Lower lobe of right lung (tissue), 2 donors: ENCODE data around the gene KRTAP12-4. TPM values are rescaled to one million over a fixed set of nuclear protein-coding genes. Genes with fewer than 3 reads are reported as not detected.
"Not testable (repeated sequence)": the region's sequence is repeated elsewhere in the genome, so short reads cannot be mapped to it uniquely, and the experiment has no call there.

Experiments used
- ATAC-seq, 2 donors: fragments of 200-7000 bp; cut with Tn5 transposase; one replicate each; pipeline ENCODE4 v1.9.1; 2020 to 2022; ENCODE audit warnings: mild to moderate bottlenecking in 2 of 2, moderate library complexity in 2 of 2
- DNase-seq: peaks from one replicate; pipeline ENCODE4 v3.0.0-alpha.2; 2020
- H3K27ac ChIP-seq: fragments of 200-600 bp; one replicate; pipeline ENCODE4 v1.8.0; 2022
- H3K27me3 ChIP-seq: fragments of 200-600 bp; one replicate; pipeline ENCODE4 v1.8.0; 2022; ENCODE audit warnings: low read depth
- H3K36me3 ChIP-seq: fragments of 200-600 bp; one replicate; pipeline ENCODE4 v1.8.0; 2022; ENCODE audit warnings: mild to moderate bottlenecking
- H3K4me1 ChIP-seq: fragments of 200-600 bp; one replicate; pipeline ENCODE4 v1.8.0; 2022
- H3K4me3 ChIP-seq: fragments of 200-600 bp; one replicate; pipeline ENCODE4 v1.8.0; 2022; ENCODE audit warnings: mild to moderate bottlenecking
- H3K9me3 ChIP-seq: fragments of 200-600 bp; one replicate; pipeline ENCODE4 v1.8.0; 2022
- CTCF ChIP-seq: fragments of 200-600 bp; IDR thresholded peaks from one replicate; pipeline ENCODE4 v1.8.0; 2022; ENCODE audit warnings: antibody characterized with exemption, mild to moderate bottlenecking
- intact Hi-C: fragments of 100-400 bp; cut with DNase I; formaldehyde crosslinking; loops from one replicate; pipeline ENCODE4 v1.11.0; 2022
- total RNA-seq: library from RNA; stranded (reverse); fragmentation: NEBNext Ultra II Directional; extraction: Animal tissue kit (Norgen Biotek cat#: 25700); gene quantifications from one replicate; pipeline ENCODE4 v1.2.1, GENCODE V29; 2021
- donor health status: DM: no; HTN: yes; CAD: no; lungs with severe emphysema.

The KRTAP12-4 gene
- total RNA-seq, 1 donor from 2014 or later, result not detected

DNA sequence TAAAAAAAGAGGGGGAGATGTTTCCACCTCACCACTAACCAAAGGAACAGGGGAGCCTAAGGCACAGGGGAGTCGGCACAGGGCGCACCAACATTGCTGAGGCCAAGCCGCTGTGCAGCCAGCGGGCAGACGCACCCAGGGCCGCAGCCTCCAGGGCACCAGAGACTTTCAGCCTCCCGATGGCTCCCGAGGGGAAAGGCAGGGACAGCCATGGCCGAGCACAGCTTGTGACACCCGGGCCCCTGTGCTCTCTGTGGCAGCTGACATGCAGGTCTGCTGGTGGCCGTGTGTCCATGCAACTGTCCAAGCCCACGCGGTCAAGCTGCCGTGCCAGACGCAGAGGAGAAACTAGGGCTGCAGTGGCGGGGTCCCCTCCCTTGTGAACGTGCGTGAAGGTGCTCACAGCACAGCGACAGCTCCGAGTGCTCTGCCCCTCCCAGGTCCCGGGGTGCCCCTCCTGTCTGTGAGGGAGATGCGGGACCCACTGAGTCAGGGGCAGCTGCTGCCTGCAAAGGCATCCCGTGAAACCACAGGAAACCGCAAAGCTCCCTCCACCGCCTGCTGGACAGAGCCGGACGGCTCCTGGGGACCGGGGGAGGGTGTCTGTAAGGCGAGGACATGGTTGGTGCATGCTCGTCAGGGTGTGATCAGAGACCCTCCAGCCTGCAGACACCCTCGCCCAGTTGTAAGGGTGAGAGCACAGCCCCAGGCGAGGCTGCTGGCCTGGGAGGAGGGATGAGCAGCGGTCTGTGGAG lies 5.7 kb downstream of the KRTAP12-4 start:
- Histone ChIP-seq H3K4me3 (no peak overlapping the region), H3K9me3 (no peaks in the 10 kb centered on the region), H3K36me3 (no peaks in the 10 kb centered on the region), H3K27me3 (no peaks in the 10 kb centered on the region), H3K27ac (no peak overlapping the region), H3K4me1 (no peaks in the 10 kb centered on the region)
- no peak for DNase-seq
- intact Hi-C loops, result no loop called here
- TF ChIP-seq CTCF, result no peak
- ATAC-seq, result no peak

GRCh38 chr21:44647222-44647552 lies 7.3 kb downstream of the KRTAP12-4 start:
- Histone ChIP-seq H3K4me1 (no peaks in the 10 kb centered on the region), H3K9me3 (no peaks in the 10 kb centered on the region), H3K36me3 (no peaks in the 10 kb centered on the region), H3K27me3 (no peaks in the 10 kb centered on the region), H3K27ac (no peak overlapping the region), H3K4me3 (no peak overlapping the region)
- intact Hi-C loops, result no loop called here
- ATAC-seq (no peak), DNase-seq (no peak)
- TF ChIP-seq CTCF, result no peak

DNA sequence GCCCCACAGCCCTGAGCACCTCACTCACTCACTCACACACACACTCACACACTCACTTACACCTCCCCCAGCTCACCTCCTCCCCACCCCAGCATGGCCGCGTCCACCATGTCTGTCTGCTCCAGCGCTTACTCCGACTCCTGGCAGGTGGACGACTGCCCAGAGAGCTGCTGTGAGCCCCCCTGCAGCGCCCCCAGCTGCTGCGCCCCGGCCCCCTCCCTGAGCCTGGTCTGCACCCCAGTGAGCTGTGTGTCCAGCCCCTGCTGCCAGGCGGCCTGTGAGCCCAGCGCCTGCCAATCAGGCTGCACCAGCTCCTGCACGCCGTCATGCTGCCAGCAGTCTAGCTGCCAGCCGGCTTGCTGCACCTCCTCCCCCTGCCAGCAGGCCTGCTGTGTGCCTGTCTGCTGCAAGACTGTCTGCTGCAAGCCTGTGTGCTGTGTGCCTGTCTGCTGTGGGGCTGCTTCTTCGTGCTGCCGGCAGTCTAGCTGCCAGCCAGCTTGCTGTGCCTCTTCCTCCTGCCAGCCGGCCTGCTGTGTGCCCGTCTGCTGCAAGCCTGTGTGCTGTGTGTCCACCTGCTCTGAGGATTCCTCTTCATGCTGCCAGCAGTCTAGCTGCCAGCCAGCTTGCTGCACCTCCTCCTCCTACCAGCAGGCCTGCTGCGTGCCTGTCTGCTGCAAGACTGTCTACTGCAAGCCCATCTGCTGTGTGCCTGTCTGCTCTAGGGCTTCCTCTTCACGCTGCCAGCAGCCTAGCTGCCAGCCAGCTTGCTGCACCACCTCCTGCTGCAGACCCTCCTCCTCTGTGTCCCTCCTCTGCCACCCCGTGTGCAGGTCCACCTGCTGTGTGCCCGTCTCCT lies 7.9 kb downstream of the KRTAP12-4 start, which contains the start of gene KRTAP10-11:
KRTAP10-11 (plus strand) TSS at position 49 of the 856 bp plus-strand sequence; CDS start at position 94, 45 bp downstream.
- ATAC-seq, H3K36me3 ChIP-seq, intact Hi-C loops, DNase-seq, H3K27ac ChIP-seq, H3K27me3 ChIP-seq, H3K4me3 ChIP-seq, H3K4me1 ChIP-seq, H3K9me3 ChIP-seq: not testable (repeated sequence)

GRCh38 chr21:44644878-44645277 lies 9.6 kb downstream of the KRTAP12-4 start:
- intact Hi-C loops, result no loop called here
- no peak for ATAC-seq
- H3K27me3 ChIP-seq, result peaks cover 2% of the 10 kb centered on the region
- no peak for DNase-seq
- H3K9me3 ChIP-seq, result no peaks in the 10 kb centered on the region
- no peaks in the 10 kb centered on the region for H3K4me1 ChIP-seq
- no peak overlapping the region for H3K4me3 ChIP-seq
- H3K27ac ChIP-seq, result no peak overlapping the region
- H3K36me3 ChIP-seq, result no peaks in the 10 kb centered on the region
- no peak for TF ChIP-seq CTCF

DNA sequence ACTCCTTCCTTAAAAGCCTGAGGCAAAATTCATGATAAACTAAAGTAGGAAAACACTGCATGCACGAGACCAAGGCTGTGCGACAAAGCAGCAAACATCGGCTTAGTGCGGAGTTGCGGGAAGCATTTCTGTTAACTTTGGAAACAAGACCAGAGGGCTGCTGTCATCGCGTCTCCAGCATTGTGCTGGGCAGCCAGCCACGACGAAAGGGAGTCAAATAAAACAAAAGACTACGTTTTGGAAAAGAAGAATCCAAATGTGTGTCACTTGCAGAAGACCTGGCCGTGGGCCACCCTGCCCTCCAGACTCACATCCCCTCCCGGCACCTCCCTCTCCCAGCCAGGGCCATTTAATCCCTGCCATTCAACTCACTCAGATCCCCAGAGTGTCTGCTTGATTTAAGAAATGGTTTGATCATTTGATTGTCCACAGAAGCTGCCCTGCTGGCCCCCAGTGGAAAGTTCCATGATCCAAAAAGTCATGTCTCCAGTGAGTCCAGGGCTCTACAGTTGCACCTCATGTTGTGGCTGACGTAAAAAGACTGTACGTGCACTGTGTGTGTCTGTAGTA lies 10.6 kb downstream of the KRTAP12-4 start:
- intact Hi-C loops, result no loop called here
- DNase-seq (no peak), ATAC-seq (no peak)
- TF ChIP-seq CTCF, result no peak
- H3K4me1 ChIP-seq, result no peaks in the 10 kb centered on the region
- H3K27me3 ChIP-seq, result peaks cover 13% of the 10 kb centered on the region
- H3K36me3 ChIP-seq, result no peaks in the 10 kb centered on the region
- no peaks in the 10 kb centered on the region for H3K9me3 ChIP-seq
- H3K4me3 ChIP-seq, result no peak overlapping the region
- H3K27ac ChIP-seq, result no peak overlapping the region
